K562 (cell line): Measurements from ENCODE around the gene TEX52. TPM values are rescaled to one million over a fixed set of nuclear protein-coding genes. Genes with fewer than 3 reads are reported as not detected.

Experiments used
- ATAC-seq: fragments of 200-7000 bp; cut with Tn5 transposase; 3 replicates; pipeline ENCODE4 v1.9.1; 2020; ENCODE audit warnings: moderate library complexity
- BruUV-seq: library from RNA; stranded (reverse); fragments of 400-500 nt; replicated peaks from 2 replicates; lab custom pipeline; 2021; lab: Mats Ljungman, UMichigan
- CTCF ChIA-PET: fragments of 300-600 bp; formaldehyde crosslinking; extraction: SDS; loops from one replicate; lab custom pipeline; 2021; ENCODE audit warnings: low intra/inter-chr PET ratio; lab: Yijun Ruan, JAX
- POLR2A ChIA-PET: fragments of 300-600, 350-650 bp; sonication (Branson Sonifier 250); formaldehyde crosslinking; extraction: SDS; loops from one replicate; lab custom pipeline; 2021; ENCODE audit warnings: antibody characterized with exemption, inconsistent platforms; lab: Yijun Ruan, JAX
- DNase-seq, 4 experiments: peaks; one replicate each; pipeline versions ENCODE4 v3.0.0 to v3.0.0-alpha.2; 2011 to 2018; ENCODE audit warnings: low spot score in 3 of 4, mixed read lengths in 3 of 4; ENCODE audit errors: extremely low read depth in 1 of 4
- FAIRE-seq: peaks from 2 replicates; lab custom pipeline; 2011; peaks lifted over from hg19 to GRCh38; lab: Jason Lieb, UNC
- H2AFZ ChIP-seq: 2 replicates; pipeline ENCODE4 v1.6.0; 2011; ENCODE audit warnings: low read depth, low read length, control low read depth, inconsistent platforms
- H3K27ac ChIP-seq: fragments of 200-600 bp; 3 replicates; pipeline ENCODE4 v1.8.0; 2011; ENCODE audit warnings: low read depth, mild to moderate bottlenecking, control low read depth, inconsistent platforms, low read length, moderate library complexity, mixed read lengths; ENCODE audit errors: extremely low read depth
- H3K27me3 ChIP-seq, 2 experiments: fragments of 300-600 bp in 1 of 2; 2 replicates in 1 of 2; 3 replicates in 1 of 2; pipeline versions ENCODE4 v1.6.0 to v1.8.0; 2011; ENCODE audit warnings: inconsistent platforms in 2 of 2, low read length in 2 of 2, mild to moderate bottlenecking in 1 of 2, mixed read lengths in 1 of 2, moderate library complexity in 1 of 2; ENCODE audit not compliant: control insufficient read depth in 2 of 2, insufficient read depth in 2 of 2
- H3K36me3 ChIP-seq: fragments of 300-600 bp; 3 replicates; pipeline ENCODE4 v1.8.0; 2011; ENCODE audit warnings: mild to moderate bottlenecking, low read length, inconsistent platforms; ENCODE audit not compliant: control insufficient read depth, insufficient read depth
- H3K4me1 ChIP-seq, 2 experiments: fragments of 200-600 bp in 1 of 2; replicated peaks in 1 of 2; 2 replicates in 1 of 2; 3 replicates in 1 of 2; pipeline versions ENCODE4 v1.5.1 to v1.8.0; 2011; ENCODE audit warnings: inconsistent platforms in 2 of 2, low read length in 2 of 2, mild to moderate bottlenecking in 1 of 2, mixed read lengths in 1 of 2, moderate library complexity in 1 of 2; ENCODE audit not compliant: control insufficient read depth in 2 of 2, insufficient read depth in 2 of 2
- H3K4me2 ChIP-seq: 2 replicates; pipeline ENCODE4 v1.6.1; 2011; ENCODE audit warnings: low read length, control low read depth, inconsistent platforms, mixed read lengths; ENCODE audit not compliant: insufficient read depth
- H3K4me3 ChIP-seq: fragments of 200-600 bp; sonication (generic), shearing (Covaris generic); 2 replicates; pipeline ENCODE4 v1.5.1; 2016; ENCODE audit warnings: control low read depth, inconsistent platforms
- H3K79me2 ChIP-seq: fragments of 200-600 bp; 3 replicates; pipeline ENCODE4 v1.8.0; 2011; ENCODE audit warnings: low read length, inconsistent platforms; ENCODE audit not compliant: control insufficient read depth, insufficient read depth
- H3K9ac ChIP-seq, 2 experiments: 2 replicates each; pipeline versions ENCODE4 v1.6.0 to v1.6.1; 2011; ENCODE audit warnings: low read depth in 2 of 2, low read length in 2 of 2, control low read depth in 1 of 2, inconsistent platforms in 1 of 2, mild to moderate bottlenecking in 1 of 2, mixed read lengths in 1 of 2; ENCODE audit not compliant: insufficient read depth in 1 of 2
- H3K9me1 ChIP-seq: one replicate; pipeline ENCODE4 v1.6.0; 2011; ENCODE audit warnings: inconsistent platforms, mild to moderate bottlenecking, low read length, moderate library complexity; ENCODE audit not compliant: control insufficient read depth, insufficient read depth
- H3K9me3 ChIP-seq: replicated peaks from 2 replicates; pipeline ENCODE4 v1.5.1; 2011; ENCODE audit warnings: low read depth, low read length, inconsistent platforms; ENCODE audit not compliant: control insufficient read depth, insufficient read depth
- H4K20me1 ChIP-seq: replicated peaks from 2 replicates; pipeline ENCODE4 v1.6.1; 2011; ENCODE audit warnings: low read length, inconsistent platforms, mixed read lengths; ENCODE audit not compliant: control insufficient read depth, insufficient read depth
- DEAF1 ChIP-seq: fragments of 450-650 bp; formaldehyde crosslinking; IDR thresholded peaks from 2 replicates; pipeline ENCODE4 v1.4.0; 2020; ENCODE audit warnings: mild to moderate bottlenecking, moderate library complexity
- NFIC ChIP-seq: fragments of 450-650 bp; IDR thresholded peaks from 2 replicates; pipeline ENCODE4 v1.6.1; 2017; ENCODE audit warnings: mild to moderate bottlenecking, inconsistent platforms
- WGBS: fragments of 100-300 bp; shearing (Covaris generic); methylation state at CpG from one replicate; pipeline ENCODE4 v1.1.6; 2016; ENCODE audit warnings: low coverage, mixed read lengths; ENCODE audit not compliant: insufficient coverage; ENCODE audit errors: missing lambda C conversion rate; 5-methylcytosine and 5-hydroxymethylcytosine counted together
- in situ Hi-C: fragments of 300-500 bp; cut with MboI; formaldehyde crosslinking; loops from 4 replicates; pipeline ENCODE4 v1.15.0; 2018; ENCODE audit warnings: inconsistent platforms, mixed read lengths
- intact Hi-C: fragments of 100-400 bp; cut with micrococcal nuclease; formaldehyde crosslinking; loops from 2 replicates; pipeline ENCODE4 v1.14.2; 2022
- polyA plus RNA-seq, 8 experiments: library from polyadenylated mRNA; depleted of rRNA in 4 of 8; stranded (reverse) in 5 of 8; unstranded in 3 of 8; fragments of >200 nt; fragmentation: Nextera tagmentation in 2 of 8; fragmentation: Illumina TruSeq in 1 of 8; extraction: Ambion mirVana in 2 of 8; extraction: Trizol in 1 of 8; gene quantifications; 2 replicates each; pipeline versions ENCODE4 v1.2.1 to v1.2.3, GENCODE V29; 2011 to 2014; ENCODE audit warnings: inconsistent platforms in 1 of 8, missing spikeins in 1 of 8
- total RNA-seq, 7 experiments: library from RNA; depleted of rRNA in 6 of 7; stranded (reverse); fragments of >200 nt in 6 of 7; fragmentation: Illumina TruSeq in 2 of 7; extraction: Trizol in 2 of 7; gene quantifications; 2 replicates each; pipeline versions ENCODE4 v1.2.1 to v1.2.3, GENCODE V29; 2011 to 2021; ENCODE audit warnings: low replicate concordance in 1 of 7

TEX52 gene
- total and polyA plus RNA-seq, 9 of the 15 experiments (the other 6 are each of a cell fraction or from before 2014, with no cell fraction given), result not detected

GRCh38 chr12:2835691-2836403 is 21.0 kb downstream of the TEX52 start:
- ATAC-seq (no peak), FAIRE-seq (no peak), DNase-seq (no peak)
- intact Hi-C loops (no loop called here), in situ Hi-C loops (no loop called here)
- Histone ChIP-seq H3K9me3 (no peaks in the 10 kb centered on the region), H3K9ac (no peak overlapping the region), H4K20me1 (no peaks in the 10 kb centered on the region), H3K9me1 (no peaks in the 10 kb centered on the region), H2AFZ (no peak overlapping the region), H3K36me3 (no peaks in the 10 kb centered on the region), H3K27me3 (no peaks in the 10 kb centered on the region), H3K4me3 (no peak overlapping the region), H3K4me1 (peaks cover 0 to 8% of the 10 kb centered on the region in 2 experiments; a peak in 3 of 5 replicates), H3K4me2 (no peak overlapping the region), H3K27ac (no peak overlapping the region)
- BruUV-seq, result no TSS peak
- POLR2A ChIA-PET, result interaction anchor here (0.7 kb wide), 1 partner anchor 10 kb away, joined by 3 read pairs; no protein-coding TSS in a partner anchor
- WGBS, result 46% methylated on average over 4 of the region's 4 CpGs
- TF ChIP-seq NFIC (peak; percentile 80), DEAF1 (CRISPR knock-in tag) (no peak)
- TF ChIP-seq, all 486 proteins: peak for 1
- H3K79me2 ChIP-seq, result no peaks in the 10 kb centered on the region
- CTCF ChIA-PET, result no interaction called here
